Activated effector memory CD4-positive, alpha-beta T cell treated with Interleukin-2 at 50 U/mL for 16 hours (primary cell): ENCODE data around the gene CCDC91.

ENCODE experiments used
- DNase-seq: peaks from one replicate; pipeline ENCODE4 v3.0.0-alpha.2; 2020

The CCDC91 gene

GRCh38 chr12:28543021-28543890 lies 353.0 kb downstream of the CCDC91 start:
- DNase-seq = no peak

GRCh38 chr12:28550757-28551704 lies 360.8 kb downstream of the CCDC91 start:
- no peak for DNase-seq

DNA sequence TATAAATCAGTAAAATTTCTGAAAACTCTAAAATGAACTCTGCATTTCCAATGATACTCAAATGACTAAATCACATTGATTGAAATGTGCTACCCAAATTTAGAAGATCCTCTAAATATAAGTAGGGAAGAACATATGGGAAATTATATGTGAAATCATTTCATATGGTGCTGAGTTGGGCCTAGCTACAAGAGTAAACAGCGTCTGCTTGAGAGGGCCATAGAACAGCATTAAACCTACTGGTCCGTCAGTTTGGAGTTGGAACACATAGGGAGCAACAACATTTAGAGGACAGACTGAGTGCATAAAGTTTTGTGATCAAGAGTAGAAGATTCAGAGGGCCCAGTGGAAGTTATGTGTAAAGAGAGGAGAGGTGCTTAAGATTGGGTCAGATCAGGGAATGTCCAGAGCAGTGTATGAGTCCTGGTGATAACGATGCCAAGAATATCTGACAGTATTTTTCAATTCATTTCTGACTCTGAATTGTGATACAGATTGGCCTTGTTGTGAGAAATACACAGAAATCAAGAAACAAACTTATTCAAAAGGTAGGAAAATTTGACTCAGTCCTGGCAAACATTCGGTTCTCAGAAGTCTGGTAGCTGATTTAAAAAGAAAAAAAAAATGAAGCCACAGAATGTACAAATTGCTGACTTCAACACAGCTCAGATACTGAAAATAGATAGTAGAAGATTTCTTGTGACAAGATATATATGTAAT lies 362.2 kb downstream of the CCDC91 start:
- DNase-seq = no peak

DNA sequence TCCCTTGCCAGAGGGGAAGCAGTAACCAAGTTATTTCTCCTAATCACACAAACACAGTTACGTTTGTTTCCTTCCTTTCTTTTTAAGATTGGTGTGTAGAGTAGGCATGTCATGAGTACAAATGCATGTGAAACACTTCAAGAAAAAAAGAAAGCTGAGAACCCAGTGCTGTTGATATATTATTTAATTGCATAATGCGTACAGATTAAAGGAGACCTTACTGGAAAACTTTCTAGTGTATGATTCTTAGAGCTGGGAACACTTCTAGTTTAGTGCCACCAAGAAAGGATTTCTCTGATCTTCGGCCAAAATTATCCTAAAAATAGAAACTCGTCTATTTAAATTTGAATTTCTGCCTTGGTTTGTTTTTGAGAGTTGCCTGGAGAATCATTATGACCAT lies 365.5 kb downstream of the CCDC91 start:
- DNase-seq = no peak

DNA sequence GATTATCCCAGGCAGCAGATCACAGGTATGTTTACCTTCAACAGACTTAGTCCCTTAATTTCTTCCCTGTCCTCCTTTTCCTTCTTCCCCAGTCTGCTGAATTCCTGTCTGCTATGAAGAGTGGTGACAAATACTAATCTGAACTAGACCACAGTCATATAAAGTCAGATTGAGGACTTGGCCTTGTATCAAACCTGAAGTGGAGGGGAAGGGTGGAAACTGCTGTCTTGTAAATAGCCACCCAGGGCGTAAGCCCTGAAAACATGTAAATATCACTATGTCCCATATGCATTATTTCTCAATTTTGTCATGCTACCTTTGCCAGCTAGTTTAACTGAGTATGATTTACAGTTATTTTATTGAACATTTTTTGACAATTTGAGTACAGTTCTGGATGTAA lies 368.0 kb downstream of the CCDC91 start:
- DNase-seq = no peak

GRCh38 chr12:28563286-28563685 lies 373.0 kb downstream of the CCDC91 start:
- DNase-seq = no peak

DNA sequence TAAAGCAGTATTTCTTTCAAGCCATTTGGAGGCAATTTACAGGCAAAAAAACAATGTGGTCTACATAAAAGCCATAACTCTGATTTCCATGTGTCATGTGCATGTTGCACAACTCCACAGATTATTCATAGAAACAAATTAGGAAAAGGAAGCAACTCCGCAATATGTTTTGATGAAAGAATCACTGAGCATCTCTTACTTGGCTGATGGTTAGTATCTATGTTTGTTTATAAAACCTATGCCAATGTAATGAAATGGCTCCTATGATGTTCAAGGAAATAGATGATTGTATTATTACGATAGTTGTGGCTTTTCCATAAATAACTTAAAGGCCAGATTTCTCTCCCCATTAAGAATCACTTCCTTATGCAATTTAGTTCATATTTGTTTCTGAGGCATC lies 373.7 kb downstream of the CCDC91 start:
- DNase-seq = no peak

- no peak for DNase-seq
Observed at GRCh38 chr12:28568118-28568517, 377.9 kb downstream of the CCDC91 start.

GRCh38 chr12:28568704-28569103 lies 378.4 kb downstream of the CCDC91 start:
- no peak for DNase-seq

GRCh38 chr12:28569698-28570411 lies 379.6 kb downstream of the CCDC91 start:
- DNase-seq = no peak

GRCh38 chr12:28570811-28571210 lies 380.6 kb downstream of the CCDC91 start:
- DNase-seq = no peak

- DNase-seq = no peak
Observed at GRCh38 chr12:28574746-28575592, 384.7 kb downstream of the CCDC91 start.

- no peak for DNase-seq
Observed at GRCh38 chr12:28575593-28576205, 385.4 kb downstream of the CCDC91 start.

GRCh38 chr12:28578361-28578760 lies 388.1 kb downstream of the CCDC91 start:
- DNase-seq = no peak

DNA sequence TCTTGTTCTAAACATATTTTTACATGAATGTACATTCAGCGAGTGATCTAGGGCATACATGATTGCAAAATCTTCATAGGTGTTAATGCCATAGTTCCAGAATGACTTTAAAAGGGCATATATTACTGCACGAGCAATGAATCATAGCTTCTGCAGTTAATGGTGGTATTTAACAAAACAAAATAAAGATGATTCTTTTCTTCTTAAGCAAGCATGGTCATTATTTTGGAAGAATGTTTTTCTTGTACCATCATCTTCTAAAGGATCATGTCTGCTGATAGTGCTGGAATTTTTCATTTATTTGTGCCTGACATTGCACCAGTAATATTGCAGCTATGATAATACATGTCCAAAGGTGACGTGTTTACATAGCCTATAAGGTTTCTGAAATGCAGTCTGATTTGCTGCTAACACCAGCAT lies 388.6 kb downstream of the CCDC91 start:
- DNase-seq = no peak

DNA sequence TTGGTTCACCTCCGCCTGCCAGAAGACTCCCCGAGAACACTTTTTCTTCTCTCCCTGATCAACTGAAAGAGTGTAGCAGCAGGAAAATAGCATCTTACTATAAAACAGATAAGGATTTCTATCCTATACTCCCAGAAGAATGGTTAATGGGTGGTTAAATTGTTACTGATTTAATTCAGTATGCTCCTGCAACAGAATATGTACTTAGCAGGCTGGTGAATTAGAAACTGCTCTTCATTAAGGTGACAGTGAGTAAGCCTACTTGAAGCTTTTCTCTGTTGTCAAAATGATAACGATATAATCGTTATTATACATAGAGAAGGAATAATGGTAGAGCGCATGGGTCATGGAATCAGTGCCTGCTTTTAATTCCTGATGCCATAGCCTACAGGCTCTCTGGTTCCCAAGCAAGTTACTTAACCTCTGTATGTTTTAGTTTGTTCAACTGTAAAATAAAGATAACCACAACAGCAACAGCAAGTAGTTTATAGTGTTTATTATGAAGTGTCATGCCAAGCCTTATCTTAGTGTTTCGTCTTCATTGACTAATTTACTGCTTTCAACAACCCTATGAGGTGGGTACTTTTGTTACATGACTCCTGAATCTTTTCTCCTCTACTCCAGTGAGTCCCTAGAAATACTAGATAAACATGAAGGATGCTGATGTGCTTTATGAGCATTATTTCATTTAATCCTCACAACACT lies 392.6 kb downstream of the CCDC91 start:
- no peak for DNase-seq

DNA sequence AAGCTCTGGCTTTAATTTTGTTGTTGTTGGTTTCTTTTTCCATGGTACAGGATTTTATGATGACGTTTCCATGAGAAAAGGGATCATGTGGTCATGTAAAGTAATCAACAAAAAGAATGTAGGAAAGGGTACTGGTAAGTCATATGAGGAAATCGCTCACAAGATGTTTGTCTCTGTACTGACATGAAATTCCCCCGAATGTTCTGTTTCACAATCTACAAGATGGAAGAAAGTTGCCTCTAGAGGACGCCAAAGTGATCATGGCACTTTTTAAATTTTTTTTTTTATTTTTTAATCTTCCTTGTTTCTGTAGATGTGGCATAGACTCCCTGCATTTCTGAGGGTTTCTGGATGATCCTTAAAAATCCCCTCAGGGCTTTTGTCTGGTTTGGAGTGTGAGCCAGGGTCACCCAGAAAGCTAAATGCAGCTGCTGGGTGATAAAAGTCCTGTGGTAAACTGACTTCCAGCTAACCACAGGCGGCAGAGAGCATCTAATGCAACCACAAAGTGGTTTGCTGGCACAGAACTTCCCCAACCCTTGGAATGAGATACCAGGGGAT lies 393.5 kb downstream of the CCDC91 start:
- DNase-seq = no peak

- DNase-seq = no peak
Observed at GRCh38 chr12:28585146-28585545, 394.9 kb downstream of the CCDC91 start.

GRCh38 chr12:28586481-28586880 lies 396.2 kb downstream of the CCDC91 start:
- no peak for DNase-seq

DNA sequence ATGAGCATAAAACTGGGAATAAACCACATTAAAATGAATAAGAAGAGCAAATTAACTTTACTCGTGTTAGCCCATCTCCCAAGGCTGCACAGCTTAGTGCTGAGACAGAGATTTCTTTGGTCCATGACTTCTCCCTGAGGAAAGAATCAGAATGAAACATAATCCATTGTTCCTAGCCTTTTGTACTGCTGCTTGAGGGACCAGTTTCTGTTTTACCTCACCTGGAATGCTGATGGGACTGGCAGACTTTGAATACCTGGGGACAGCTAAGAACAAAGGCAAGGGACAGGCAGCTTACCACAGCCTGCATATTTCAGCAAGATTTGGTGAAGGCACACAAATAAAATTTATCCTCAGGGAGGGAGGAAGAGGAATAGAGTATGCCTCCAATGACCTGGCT lies 401.6 kb downstream of the CCDC91 start:
- no peak for DNase-seq
